ENCODE results near the gene PROP1.

Gene PROP1

DNA sequence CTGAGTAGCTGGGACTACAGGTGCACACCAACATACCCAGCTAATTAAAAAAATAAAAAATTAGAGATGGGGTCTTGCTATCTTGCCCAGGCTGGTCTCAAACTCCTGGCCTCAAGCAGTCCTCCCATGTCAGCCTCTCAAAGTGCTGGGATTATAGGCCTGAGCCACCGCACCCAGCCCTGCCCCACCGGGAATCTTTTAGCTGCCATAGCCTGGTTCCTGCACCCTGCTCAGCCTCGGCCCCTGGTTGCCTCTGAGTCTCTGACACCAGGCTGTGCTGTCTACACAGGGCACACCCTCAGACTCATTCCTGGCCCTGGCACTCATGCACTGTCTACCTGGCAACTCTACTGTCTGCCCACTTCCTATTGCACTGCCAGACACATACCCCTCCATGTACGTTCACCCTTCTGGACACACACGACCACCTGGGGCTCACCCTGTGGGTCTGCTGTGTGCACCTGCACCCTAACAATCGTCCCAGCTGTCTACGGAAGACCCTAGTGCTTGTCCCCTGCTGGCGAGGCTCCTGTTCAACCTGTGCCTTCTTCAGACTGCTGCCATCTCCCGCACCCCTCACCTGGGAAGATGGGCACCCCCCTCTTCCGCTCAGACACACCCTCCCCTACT is 1.4 kb downstream of the PROP1 start:
- peaks cover 33% of the 10 kb centered on the region for H3K27me3 ChIP-seq (replicated peaks; ENCODE audit: control insufficient read depth, insufficient read depth, low read length)
- H3K4me1 ChIP-seq (ENCODE audit: control insufficient read depth, insufficient read depth, low read length) = no peaks in the 10 kb centered on the region
- no peaks in the 10 kb centered on the region for H3K36me3 ChIP-seq (ENCODE audit: control insufficient read depth, insufficient read depth, low read length, severe bottlenecking)
- no peaks in the 10 kb centered on the region for H3K9me3 ChIP-seq (ENCODE audit: control insufficient read depth, low read length)
- no peak for DNase-seq (ENCODE audit: low read depth)
- no peak overlapping the region for H3K9ac ChIP-seq (ENCODE audit: low read length)
- H3K4me3 ChIP-seq (ENCODE audit: low read length) = no peak overlapping the region

DNA sequence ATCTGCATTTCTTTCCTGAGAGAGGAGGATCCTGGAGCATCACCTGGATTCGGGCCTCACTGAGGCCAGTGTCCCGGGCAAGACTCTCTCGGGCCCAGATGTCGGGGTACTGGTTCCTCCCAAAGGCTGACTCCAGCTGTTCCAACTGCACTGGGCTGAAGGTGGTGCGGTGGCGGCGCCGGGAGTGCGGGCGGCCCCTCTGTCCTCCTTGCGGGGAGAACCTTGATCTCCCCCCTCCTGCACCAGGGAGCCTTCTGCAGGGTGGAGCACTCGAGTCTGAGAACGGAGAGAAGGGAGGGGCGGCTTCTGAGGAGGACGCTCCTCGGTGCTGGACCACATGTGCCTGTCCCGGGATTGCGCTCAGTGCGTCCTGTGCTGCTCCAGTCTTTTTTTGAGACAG is 2.0 kb downstream of the PROP1 start:
- H3K9me3 ChIP-seq (ENCODE audit: control insufficient read depth, low read length) = no peaks in the 10 kb centered on the region
- no peaks in the 10 kb centered on the region for H3K4me1 ChIP-seq (ENCODE audit: control insufficient read depth, insufficient read depth, low read length)
- H3K4me3 ChIP-seq (ENCODE audit: low read length) = no peak overlapping the region
- H3K36me3 ChIP-seq (ENCODE audit: control insufficient read depth, insufficient read depth, low read length, severe bottlenecking) = no peaks in the 10 kb centered on the region
- DNase-seq (ENCODE audit: low read depth) = no peak
- peaks cover 28% of the 10 kb centered on the region for H3K27me3 ChIP-seq (replicated peaks; ENCODE audit: control insufficient read depth, insufficient read depth, low read length)
- H3K9ac ChIP-seq (ENCODE audit: low read length) = no peak overlapping the region

DNA sequence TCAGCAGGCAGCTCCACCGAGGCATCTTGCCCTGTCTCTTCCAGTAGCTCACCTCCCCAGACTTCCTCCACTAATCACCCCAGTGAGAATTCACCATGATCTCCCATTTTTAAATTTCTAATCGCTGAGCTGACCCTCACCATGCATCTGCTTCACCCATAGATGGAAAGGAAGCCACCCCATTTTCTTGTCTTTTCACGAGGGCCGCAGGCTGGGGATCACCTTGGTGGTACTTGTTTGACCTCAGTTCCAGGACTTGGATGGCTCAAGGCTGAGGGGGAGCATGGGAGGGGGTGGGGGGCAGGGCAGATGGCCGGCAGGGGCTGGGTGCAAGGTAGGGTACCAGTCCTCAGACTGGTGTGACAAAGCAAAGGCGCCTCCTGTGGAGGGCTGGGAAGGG is 3.6 kb downstream of the PROP1 start:
- Histone ChIP-seq H3K27me3 (replicated peaks; ENCODE audit: control insufficient read depth, insufficient read depth, low read length) (peaks cover 19% of the 10 kb centered on the region), H3K9ac (ENCODE audit: low read length) (no peak overlapping the region), H3K9me3 (ENCODE audit: control insufficient read depth, low read length) (no peaks in the 10 kb centered on the region), H3K4me3 (ENCODE audit: low read length) (no peak overlapping the region), H3K36me3 (ENCODE audit: control insufficient read depth, insufficient read depth, low read length, severe bottlenecking) (no peaks in the 10 kb centered on the region), H3K4me1 (ENCODE audit: control insufficient read depth, insufficient read depth, low read length) (no peaks in the 10 kb centered on the region)
- no peak for DNase-seq (ENCODE audit: low read depth)

DNA sequence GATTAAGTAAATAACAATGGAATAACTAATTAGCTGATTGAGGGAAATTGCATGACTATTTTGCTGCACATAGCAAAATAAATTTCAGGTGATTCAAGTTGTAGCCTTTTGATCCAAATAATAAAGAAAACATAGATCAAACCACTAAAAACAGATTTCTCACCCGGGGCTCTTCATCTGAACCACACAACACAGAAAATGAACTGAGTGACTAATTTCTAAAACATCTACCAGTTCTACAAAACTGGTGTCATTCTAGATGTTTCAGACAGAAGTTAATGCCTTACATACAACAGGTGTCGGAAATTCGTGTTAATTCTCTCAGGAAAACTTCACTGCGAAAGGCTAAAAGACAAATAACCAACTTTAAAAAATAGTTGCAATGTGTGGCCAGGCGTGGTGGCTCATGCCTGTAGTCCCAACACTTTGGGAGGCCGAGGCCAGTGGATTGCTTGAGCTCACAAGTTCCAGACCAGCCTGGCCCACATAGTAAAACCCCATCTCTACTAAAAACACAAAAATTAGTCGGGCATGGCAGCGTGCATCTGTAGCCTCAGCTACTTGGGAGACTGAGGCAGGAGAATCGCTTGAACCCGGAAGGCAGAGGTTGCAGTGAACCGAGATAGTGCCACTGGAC is 6.9 kb downstream of the PROP1 start:
- no peak for DNase-seq (ENCODE audit: low read depth)
- no peaks in the 10 kb centered on the region for H3K9me3 ChIP-seq (ENCODE audit: control insufficient read depth, low read length)
- H3K4me1 ChIP-seq (ENCODE audit: control insufficient read depth, insufficient read depth, low read length) = no peaks in the 10 kb centered on the region
- no peak overlapping the region for H3K9ac ChIP-seq (ENCODE audit: low read length)
- no peaks in the 10 kb centered on the region for H3K36me3 ChIP-seq (ENCODE audit: control insufficient read depth, insufficient read depth, low read length, severe bottlenecking)
- H3K27me3 ChIP-seq (replicated peaks; ENCODE audit: control insufficient read depth, insufficient read depth, low read length) = peaks cover 12% of the 10 kb centered on the region
- no peak overlapping the region for H3K4me3 ChIP-seq (ENCODE audit: low read length)

DNA sequence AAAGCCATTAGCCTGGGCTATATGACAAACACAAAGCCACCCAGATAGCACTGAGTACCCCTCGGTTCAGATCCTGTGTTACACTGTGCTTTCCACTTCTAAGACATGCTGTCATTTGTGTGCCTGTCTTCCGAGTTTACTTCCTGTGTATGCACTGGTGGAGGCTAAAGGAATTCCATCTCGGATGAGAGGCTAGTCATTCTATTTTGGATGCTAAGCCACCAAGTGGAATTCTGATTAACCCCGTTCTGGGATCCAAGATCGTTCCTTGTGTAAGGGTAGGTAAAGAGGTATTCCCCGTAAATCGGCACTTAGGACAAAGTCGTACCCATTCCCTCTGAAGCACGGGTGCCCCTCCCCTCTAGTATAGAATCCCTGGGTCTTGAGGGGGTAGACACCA is 8.7 kb downstream of the PROP1 start:
- Histone ChIP-seq H3K36me3 (ENCODE audit: control insufficient read depth, insufficient read depth, low read length, severe bottlenecking) (no peaks in the 10 kb centered on the region), H3K4me1 (ENCODE audit: control insufficient read depth, insufficient read depth, low read length) (no peaks in the 10 kb centered on the region), H3K4me3 (ENCODE audit: low read length) (no peak overlapping the region), H3K9ac (ENCODE audit: low read length) (no peak overlapping the region), H3K27me3 (replicated peaks; ENCODE audit: control insufficient read depth, insufficient read depth, low read length) (peaks cover 27% of the 10 kb centered on the region), H3K9me3 (ENCODE audit: control insufficient read depth, low read length) (no peaks in the 10 kb centered on the region)
- DNase-seq (ENCODE audit: low read depth) = no peak

DNA sequence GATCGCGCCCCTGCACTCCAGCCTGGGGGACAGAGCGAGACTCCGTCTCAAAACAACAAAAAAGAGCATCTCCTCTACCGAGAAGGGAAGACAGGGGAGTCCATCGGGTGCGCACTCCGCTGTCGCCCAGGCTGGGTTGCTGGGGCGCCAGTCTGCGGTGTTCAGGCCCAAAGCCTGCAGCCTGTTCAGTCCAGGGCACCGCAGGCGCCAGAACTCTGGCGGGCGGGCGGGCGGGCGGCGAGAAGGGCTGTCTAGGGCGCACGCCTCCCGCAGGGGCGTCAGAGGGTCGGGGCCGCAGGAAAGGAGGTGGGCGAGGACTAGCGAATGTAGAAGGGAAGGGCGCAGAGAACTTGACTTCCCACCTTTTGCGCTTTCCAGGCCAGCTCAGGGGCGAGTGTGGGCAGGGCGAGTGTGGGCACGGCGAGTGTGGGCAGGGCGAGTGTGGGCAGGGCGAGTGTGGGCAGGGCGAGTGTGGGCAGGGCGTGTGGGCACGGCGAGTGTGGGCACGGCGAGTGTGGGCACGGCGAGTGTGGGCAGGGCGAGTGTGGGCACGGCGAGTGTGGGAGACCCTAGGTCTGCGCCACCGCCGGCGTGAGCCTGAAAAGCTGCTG is 10.5 kb downstream of the PROP1 start:
- peaks cover 42% of the 10 kb centered on the region for H3K27me3 ChIP-seq (replicated peaks; ENCODE audit: control insufficient read depth, insufficient read depth, low read length)
- H3K36me3 ChIP-seq (ENCODE audit: control insufficient read depth, insufficient read depth, low read length, severe bottlenecking) = no peaks in the 10 kb centered on the region
- H3K4me1 ChIP-seq (ENCODE audit: control insufficient read depth, insufficient read depth, low read length) = no peaks in the 10 kb centered on the region
- no peak for DNase-seq (ENCODE audit: low read depth)
- no peaks in the 10 kb centered on the region for H3K9me3 ChIP-seq (ENCODE audit: control insufficient read depth, low read length)
- no peak overlapping the region for H3K9ac ChIP-seq (ENCODE audit: low read length)
- no peak overlapping the region for H3K4me3 ChIP-seq (ENCODE audit: low read length)

DNA sequence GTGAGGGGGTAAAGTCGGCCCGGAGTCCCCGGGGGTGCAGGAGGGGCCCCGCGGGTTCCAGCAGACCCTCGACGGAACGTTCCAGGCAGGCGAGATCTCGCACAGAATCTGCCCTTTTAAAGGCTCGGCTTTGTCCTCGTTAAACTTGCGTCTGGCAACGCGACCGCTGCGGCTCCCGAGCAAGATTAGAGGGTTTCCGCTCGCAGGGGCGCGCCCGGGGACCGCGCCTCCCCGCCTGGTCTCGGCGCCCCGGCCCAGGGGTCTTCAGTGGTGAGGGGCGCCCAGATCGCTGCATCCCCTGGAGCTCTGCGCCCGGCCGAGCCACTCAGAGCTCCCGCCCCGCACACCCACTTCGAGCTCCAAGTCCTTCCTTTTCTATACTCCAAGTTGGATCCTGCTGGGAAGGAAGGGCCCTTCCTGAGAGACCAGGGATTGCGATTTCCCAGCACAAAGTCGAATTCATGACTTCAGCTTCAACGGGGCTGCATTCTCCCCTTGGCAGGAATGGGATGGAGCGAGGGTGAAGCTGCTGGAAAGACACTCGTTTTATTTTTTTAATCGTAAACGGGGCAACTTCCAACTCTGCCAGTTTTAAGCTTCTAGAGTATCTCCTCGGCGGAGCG is 11.3 kb downstream of the PROP1 start:
- Histone ChIP-seq H3K27me3 (replicated peaks; ENCODE audit: control insufficient read depth, insufficient read depth, low read length) (peaks cover 45% of the 10 kb centered on the region), H3K4me3 (ENCODE audit: low read length) (peak overlapping the region; percentile 23), H3K4me1 (ENCODE audit: control insufficient read depth, insufficient read depth, low read length) (no peaks in the 10 kb centered on the region), H3K9ac (ENCODE audit: low read length) (no peak overlapping the region), H3K36me3 (ENCODE audit: control insufficient read depth, insufficient read depth, low read length, severe bottlenecking) (no peaks in the 10 kb centered on the region), H3K9me3 (ENCODE audit: control insufficient read depth, low read length) (no peaks in the 10 kb centered on the region)
- peak; percentile 9 for DNase-seq (ENCODE audit: low read depth)

DNA sequence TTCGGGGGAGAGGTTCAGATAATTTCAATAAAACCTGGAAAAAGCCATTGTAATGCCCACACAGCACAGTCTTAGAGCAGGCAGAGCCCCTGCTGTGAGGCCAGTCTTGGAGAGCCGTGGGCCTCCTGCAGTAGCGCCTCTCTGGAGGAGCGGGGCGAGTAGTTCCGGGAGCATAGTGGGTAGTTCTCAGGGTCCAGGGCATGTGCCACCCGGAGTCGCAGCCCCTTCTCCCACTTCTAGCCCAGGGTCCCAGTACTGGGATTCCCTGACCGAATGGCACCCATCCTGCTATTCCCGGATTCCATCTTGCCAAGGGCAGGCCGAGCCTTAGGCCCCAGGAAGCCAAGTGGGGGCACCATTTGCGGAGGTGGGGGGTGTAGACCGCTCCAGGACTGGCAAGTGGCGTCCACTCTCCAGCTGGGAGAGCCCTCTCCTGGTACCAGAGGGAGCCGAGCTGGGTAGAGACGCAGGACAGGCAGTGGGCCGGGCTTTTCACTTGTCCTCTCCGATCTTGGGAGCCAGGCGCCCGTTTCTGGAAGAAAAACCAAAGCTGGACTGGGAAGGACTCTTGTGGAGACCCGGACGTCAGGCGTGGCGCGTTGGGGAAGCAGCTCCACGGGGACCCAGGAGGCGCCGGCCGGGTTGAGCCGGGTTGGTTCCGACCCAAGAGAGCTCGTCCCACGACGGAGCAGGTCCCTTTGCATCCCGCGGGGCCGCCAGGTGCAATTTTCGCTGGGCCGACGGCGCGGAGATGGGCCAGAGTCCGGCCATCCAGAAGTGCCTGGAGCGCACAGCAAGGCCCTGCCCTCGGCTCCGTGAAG is 12.1 kb downstream of the PROP1 start:
- no peaks in the 10 kb centered on the region for H3K4me1 ChIP-seq (ENCODE audit: control insufficient read depth, insufficient read depth, low read length)
- peaks cover 45% of the 10 kb centered on the region for H3K27me3 ChIP-seq (replicated peaks; ENCODE audit: control insufficient read depth, insufficient read depth, low read length)
- H3K4me3 ChIP-seq (ENCODE audit: low read length) = no peak overlapping the region
- no peak for DNase-seq (ENCODE audit: low read depth)
- no peak overlapping the region for H3K9ac ChIP-seq (ENCODE audit: low read length)
- no peaks in the 10 kb centered on the region for H3K9me3 ChIP-seq (ENCODE audit: control insufficient read depth, low read length)
- H3K36me3 ChIP-seq (ENCODE audit: control insufficient read depth, insufficient read depth, low read length, severe bottlenecking) = no peaks in the 10 kb centered on the region

DNA sequence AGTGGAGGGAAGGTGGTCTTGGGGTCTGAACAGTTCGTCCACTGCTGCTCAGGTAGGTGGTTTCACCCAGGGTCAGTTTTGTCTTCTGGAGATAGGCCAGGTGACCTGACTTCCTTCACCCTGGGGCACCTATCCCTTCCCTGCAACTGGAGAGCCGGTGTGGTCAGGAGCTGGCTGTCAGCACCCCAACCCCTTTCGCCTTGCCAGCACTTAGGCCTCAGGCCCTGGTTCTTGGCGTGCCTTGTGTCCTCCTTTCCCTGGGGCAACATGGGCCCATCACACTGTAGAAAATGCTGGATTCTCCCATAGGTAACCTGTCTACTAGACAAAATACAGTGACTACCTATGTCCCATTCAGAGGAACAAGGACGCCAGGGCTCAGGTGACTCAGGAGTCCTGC is 13.1 kb downstream of the PROP1 start:
- H3K36me3 ChIP-seq (ENCODE audit: control insufficient read depth, insufficient read depth, low read length, severe bottlenecking) = no peaks in the 10 kb centered on the region
- no peak overlapping the region for H3K9ac ChIP-seq (ENCODE audit: low read length)
- H3K4me3 ChIP-seq (ENCODE audit: low read length) = no peak overlapping the region
- H3K4me1 ChIP-seq (ENCODE audit: control insufficient read depth, insufficient read depth, low read length) = no peaks in the 10 kb centered on the region
- DNase-seq (ENCODE audit: low read depth) = no peak
- peaks cover 45% of the 10 kb centered on the region for H3K27me3 ChIP-seq (replicated peaks; ENCODE audit: control insufficient read depth, insufficient read depth, low read length)
- H3K9me3 ChIP-seq (ENCODE audit: control insufficient read depth, low read length) = no peaks in the 10 kb centered on the region

DNA sequence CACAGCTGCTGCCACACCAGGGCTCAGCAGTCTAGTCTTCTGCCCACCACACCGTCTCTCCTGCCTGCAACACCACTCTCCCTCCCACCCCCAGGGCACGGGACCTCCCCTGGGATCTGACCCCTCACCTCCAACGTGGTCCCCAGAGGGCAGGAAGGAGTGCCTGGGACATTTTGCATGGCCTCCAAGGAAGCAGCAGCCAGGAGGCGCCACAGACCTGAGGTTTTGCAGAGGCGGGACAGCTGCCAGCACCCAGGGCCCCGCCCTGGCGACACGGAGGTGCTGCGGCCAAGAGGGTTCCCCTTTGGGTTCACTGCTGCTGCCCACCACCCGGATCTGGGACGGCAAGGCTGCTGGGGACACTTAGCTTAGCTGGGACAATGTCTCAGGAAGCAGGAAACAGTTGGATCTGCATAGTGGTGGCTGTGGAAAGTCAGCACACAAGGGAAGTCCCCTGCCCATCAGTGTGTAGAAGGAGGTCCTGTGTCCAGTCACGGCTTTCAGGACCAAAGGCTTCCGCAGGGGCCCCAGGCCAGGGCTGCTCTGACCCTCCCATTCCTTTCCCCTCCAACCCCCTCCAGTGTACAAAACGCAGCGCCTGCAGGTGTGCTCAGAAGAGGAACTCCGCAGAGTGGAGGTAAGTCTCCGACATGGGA is 13.8 kb downstream of the PROP1 start:
- H3K4me1 ChIP-seq (ENCODE audit: control insufficient read depth, insufficient read depth, low read length) = no peaks in the 10 kb centered on the region
- peaks cover 43% of the 10 kb centered on the region for H3K27me3 ChIP-seq (replicated peaks; ENCODE audit: control insufficient read depth, insufficient read depth, low read length)
- H3K9me3 ChIP-seq (ENCODE audit: control insufficient read depth, low read length) = no peaks in the 10 kb centered on the region
- H3K36me3 ChIP-seq (ENCODE audit: control insufficient read depth, insufficient read depth, low read length, severe bottlenecking) = no peaks in the 10 kb centered on the region
- no peak overlapping the region for H3K4me3 ChIP-seq (ENCODE audit: low read length)
- no peak for DNase-seq (ENCODE audit: low read depth)
- H3K9ac ChIP-seq (ENCODE audit: low read length) = no peak overlapping the region
